Stimulated activated CD8-positive, alpha-beta memory T cell treated with anti-CD3 and anti-CD28 coated beads, Interleukin-4, amount 100 ng/mL, for 24 hours (primary cell): ENCODE results near the gene DRC3.
"Not testable (repeated sequence)": the region's sequence is repeated elsewhere in the genome, so short reads cannot be mapped to it uniquely, and the experiment has no call there.

Experiments used
- DNase-seq: peaks from one replicate; pipeline ENCODE4 v3.0.0-alpha.2; 2020; ENCODE audit warnings: low read depth

Gene DRC3

GRCh38 chr17:17972126-17972951 lies at the start of gene DRC3, which contains the start of gene TOM1L2:
Gene DRC3, plus strand, starts transcription at chr17:17972862. Its CDS starts 4,737 bp downstream, at chr17:17977599.
Gene TOM1L2, minus strand, starts transcription at chr17:17972400. Its CDS starts 87 bp downstream, at chr17:17972313.
- DNase-seq: peak; percentile 100

- no peak for DNase-seq
Observed at GRCh38 chr17:17924131-17924856, 48.4 kb upstream of the DRC3 start.

GRCh38 chr17:17924857-17925250 lies 47.8 kb upstream of the DRC3 start:
- no peak for DNase-seq

GRCh38 chr17:17926036-17926435 lies 46.6 kb upstream of the DRC3 start:
- no peak for DNase-seq

GRCh38 chr17:17926840-17927449 lies 45.7 kb upstream of the DRC3 start:
- DNase-seq: no peak

- DNase-seq: no peak
Observed at GRCh38 chr17:17928398-17929287, 44.0 kb upstream of the DRC3 start.

GRCh38 chr17:17929655-17930380 lies 42.8 kb upstream of the DRC3 start:
- no peak for DNase-seq

- DNase-seq: no peak
Observed at GRCh38 chr17:17930674-17931073, 42.0 kb upstream of the DRC3 start.

- DNase-seq: no peak
Observed at GRCh38 chr17:17931159-17931558, 41.5 kb upstream of the DRC3 start.

GRCh38 chr17:17933775-17934174 lies 38.9 kb upstream of the DRC3 start:
- no peak for DNase-seq

- no peak for DNase-seq
Observed at GRCh38 chr17:17934214-17934613, 38.4 kb upstream of the DRC3 start.

- DNase-seq: no peak
Observed at GRCh38 chr17:17934806-17935205, 37.9 kb upstream of the DRC3 start.

- DNase-seq: no peak
Observed at GRCh38 chr17:17935321-17936271, 37.1 kb upstream of the DRC3 start.

GRCh38 chr17:17937201-17937853 lies 35.3 kb upstream of the DRC3 start:
- DNase-seq: no peak

GRCh38 chr17:17937958-17938357 lies 34.7 kb upstream of the DRC3 start:
- DNase-seq: no peak

- DNase-seq: no peak
Observed at GRCh38 chr17:17938388-17939107, 34.1 kb upstream of the DRC3 start.

- DNase-seq: not testable (repeated sequence)
Observed at GRCh38 chr17:17939941-17940340, 32.7 kb upstream of the DRC3 start.

GRCh38 chr17:17940441-17940911 lies 32.2 kb upstream of the DRC3 start:
- no peak for DNase-seq

- DNase-seq: no peak
Observed at GRCh38 chr17:17941015-17941414, 31.6 kb upstream of the DRC3 start.
